ENCODE data around the gene HNF1B. TPM values are rescaled to one million over a fixed set of nuclear protein-coding genes. Genes with fewer than 3 reads are reported as not detected.

Gene HNF1B
- total and polyA plus RNA-seq, 12 donors, result 0.03 to 0.11 (median 0.08) TPM; not detected in 9

- H3K4me1 ChIP-seq (replicated peaks in 1 of 2), result no peaks in the 10 kb centered on the region
- intact Hi-C loops (cut with DNase I), result no loop called here
- no peak overlapping the region for H3K27ac ChIP-seq
- TF ChIP-seq POLR2A (IDR thresholded peaks at IDR 0.05) (no peak), CTCF (IDR thresholded peaks at IDR 0.05) (no peak)
- DNase-seq, result no peak
- no peak overlapping the region for H3K4me3 ChIP-seq
- no peaks in the 10 kb centered on the region for H3K36me3 ChIP-seq (replicated peaks in 1 of 2)
- H3K9me3 ChIP-seq (replicated peaks in 1 of 3), result no peaks in the 10 kb centered on the region
- H3K27me3 ChIP-seq, result peaks cover 49% of the 10 kb centered on the region
- WGBS, 4 donors, result 69 to 76% (median 75%) methylated on average over 6 of the region's 6 CpGs; no CpG with 5 or more reads in 1 of the 4 donors
Measured at GRCh38 chr17:37736428-37736827, 8.4 kb downstream of the HNF1B start.

DNA sequence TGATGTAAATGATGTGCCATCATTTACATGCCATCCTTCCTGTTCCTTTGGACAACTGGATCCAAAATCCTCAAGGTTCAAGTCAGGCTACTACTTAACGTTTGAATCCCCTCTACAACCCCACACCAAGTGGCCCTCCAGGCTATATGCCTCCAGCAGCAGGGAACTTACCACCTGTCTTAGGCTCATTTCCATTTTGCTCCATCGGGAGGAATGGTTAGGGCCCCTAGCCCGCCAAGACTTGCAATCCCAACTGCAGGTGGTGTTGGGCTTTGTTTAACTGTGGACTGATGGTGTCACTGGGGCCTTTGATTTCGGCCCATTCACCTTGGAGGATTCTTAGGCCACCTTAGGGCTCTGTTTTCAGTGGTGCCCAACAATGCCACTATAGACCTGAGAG is 9.7 kb downstream of the HNF1B start:
- 71 to 78% (median 74%) methylated on average over 3 to 4 of the region's 4 CpGs for WGBS, 4 donors
- Histone ChIP-seq H3K9me3 (replicated peaks in 1 of 3) (no peaks in the 10 kb centered on the region), H3K4me3 (no peak overlapping the region), H3K27ac (no peak overlapping the region), H3K27me3 (peaks cover 37% of the 10 kb centered on the region), H3K4me1 (replicated peaks in 1 of 2) (no peaks in the 10 kb centered on the region), H3K36me3 (replicated peaks in 1 of 2) (no peaks in the 10 kb centered on the region)
- DNase-seq, result no peak
- TF ChIP-seq POLR2A (IDR thresholded peaks at IDR 0.05) (no peak), CTCF (IDR thresholded peaks at IDR 0.05) (no peak)
- intact Hi-C loops (cut with DNase I), result no loop called here

DNA sequence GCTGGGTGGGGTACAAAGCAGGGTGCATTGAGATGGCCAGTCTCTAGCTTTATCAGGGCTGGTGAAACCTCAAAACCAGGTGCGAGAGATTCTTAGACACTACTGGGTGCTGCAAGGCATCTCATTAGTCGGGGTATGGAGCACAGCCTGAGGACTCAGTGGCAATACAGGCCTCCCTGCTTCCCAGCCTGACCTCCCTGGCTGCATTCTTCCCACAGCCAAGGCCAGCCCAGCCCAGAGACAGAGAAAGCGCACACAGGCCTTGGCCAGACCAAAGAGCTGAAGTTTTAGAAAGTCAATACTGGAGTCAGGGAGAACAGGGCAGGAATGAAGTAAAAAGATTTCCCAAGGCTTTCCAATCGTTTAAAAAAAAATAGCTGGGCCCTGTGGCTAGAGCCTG is 12.5 kb downstream of the HNF1B start:
- intact Hi-C loops (cut with DNase I), result no loop called here
- WGBS, 4 donors, result 54 to 71% (median 67%) methylated on average over 3 to 4 of the region's 4 CpGs
- peak in 2 of 7 donors; percentile 34 to 37 for DNase-seq
- Histone ChIP-seq H3K9me3 (replicated peaks in 1 of 3) (no peaks in the 10 kb centered on the region), H3K4me1 (replicated peaks in 1 of 2) (no peaks in the 10 kb centered on the region), H3K4me3 (no peak overlapping the region), H3K27me3 (peaks cover 11% of the 10 kb centered on the region), H3K36me3 (replicated peaks in 1 of 2) (no peaks in the 10 kb centered on the region), H3K27ac (no peak overlapping the region)
- TF ChIP-seq POLR2A (IDR thresholded peaks at IDR 0.05) (no peak), CTCF (IDR thresholded peaks at IDR 0.05) (no peak)

- no peaks in the 10 kb centered on the region for H3K9me3 ChIP-seq (replicated peaks in 1 of 3)
- no peak overlapping the region for H3K27ac ChIP-seq
- H3K4me1 ChIP-seq (replicated peaks in 1 of 2), result no peaks in the 10 kb centered on the region
- no peaks in the 10 kb centered on the region for H3K27me3 ChIP-seq
- H3K4me3 ChIP-seq, result no peak overlapping the region
- DNase-seq, result peak in 1 of 7 donors; percentile 4
- TF ChIP-seq CTCF (IDR thresholded peaks at IDR 0.05), result no peak
- TF ChIP-seq POLR2A (IDR thresholded peaks at IDR 0.05), result no peak
- 87 to 97% (median 92%) methylated on average over 12 of the region's 12 CpGs for WGBS, 4 donors
- no peaks in the 10 kb centered on the region for H3K36me3 ChIP-seq (replicated peaks in 1 of 2)
- intact Hi-C loops (cut with DNase I), result no loop called here
Measured at GRCh38 chr17:37731056-37731455, 13.8 kb downstream of the HNF1B start.
